SU-DHL-6 (cell line): ENCODE data around the gene C7orf33.

Experiments used
- CTCF ChIP-seq: fragments of 200-600 bp; sonication (generic); IDR thresholded peaks from one replicate; pipeline ENCODE4 v1.5.1; 2017; ENCODE audit warnings: antibody characterized with exemption, mild to moderate bottlenecking, low read length, moderate library complexity; ENCODE audit not compliant: insufficient read depth, poor library complexity, severe bottlenecking
- EZH2phosphoT487 ChIP-seq: fragments of 200-600 bp; sonication (generic), shearing (Covaris generic); conservative IDR thresholded peaks from 2 replicates; pipeline ENCODE4 v1.6.1; 2018; ENCODE audit warnings: mild to moderate bottlenecking, antibody characterized with exemption, low read length, moderate library complexity, mixed read lengths

GRCh38 chr7:148609045-148609725, 18.6 kb downstream of the C7orf33 start:
- TF ChIP-seq CTCF (no peak), EZH2phosphoT487 (no peak)
